Stimulated activated naive B cell treated with anti-CD40 and anti-IgM and Interleukin-4, amounts not matched to agents 10 μg/mL and 1 μg/mL and 100 μg/mL, for 72 hours (primary cell): ENCODE data around the gene PGS1.
"Not testable (repeated sequence)": the region's sequence is repeated elsewhere in the genome, so short reads cannot be mapped to it uniquely, and the experiment has no call there.

Experiments used
- ATAC-seq, 2 donors: fragments of 150-1000 bp; cut with Tn5 transposase; replicated peaks; 2 replicates each; pipeline ENCODE4 v1.10.0; 2021; ENCODE audit warnings: moderate library complexity in 1 of 2
- DNase-seq: peaks from one replicate; pipeline ENCODE4 v3.0.0; 2021
- H3K27ac Mint-ChIP-seq: one replicate; pipeline ENCODE4 v1.8.0; 2022; ENCODE audit warnings: mild to moderate bottlenecking, mixed read lengths
- H3K27me3 Mint-ChIP-seq, 2 donors: one replicate each; pipeline ENCODE4 v1.8.0; 2022; ENCODE audit warnings: mixed read lengths in 2 of 2
- H3K36me3 Mint-ChIP-seq, 2 donors: one replicate each; pipeline ENCODE4 v1.8.0; 2022; ENCODE audit warnings: mixed read lengths in 2 of 2, mild to moderate bottlenecking in 1 of 2
- H3K4me1 Mint-ChIP-seq, 2 donors: one replicate each; pipeline ENCODE4 v1.8.0; 2022; ENCODE audit warnings: mixed read lengths in 2 of 2, mild to moderate bottlenecking in 1 of 2
- H3K4me3 Mint-ChIP-seq, 2 donors: one replicate each; pipeline ENCODE4 v1.8.0; 2022; ENCODE audit warnings: mild to moderate bottlenecking in 2 of 2, mixed read lengths in 2 of 2, moderate library complexity in 1 of 2
- H3K9me3 Mint-ChIP-seq, 2 donors: one replicate each; pipeline ENCODE4 v1.8.0; 2022; ENCODE audit warnings: mixed read lengths in 2 of 2, mild to moderate bottlenecking in 1 of 2

PGS1 gene

GRCh38 chr17:78378225-78379130, at the start of gene PGS1:
Gene PGS1, plus strand, starts transcription at chr17:78378649. Its CDS starts 17 bp downstream, at chr17:78378666.
- ATAC-seq: peak; percentile 63 to 71
- Mint-ChIP-seq H3K4me1 (peaks cover 36 to 69% of the 10 kb centered on the region in 2 donors), H3K9me3 (no peaks in the 10 kb centered on the region), H3K27me3 (no peaks in the 10 kb centered on the region), H3K36me3 (peaks cover 22 to 23% of the 10 kb centered on the region in 2 donors), H3K27ac (peak within 1 kb of the TSS; percentile 96), H3K4me3 (peak within 1 kb of the TSS; percentile 95 to 99)
- peak; percentile 74 for DNase-seq

- no peaks in the 10 kb centered on the region for H3K27me3 Mint-ChIP-seq
- H3K4me1 Mint-ChIP-seq: peaks cover 20 to 47% of the 10 kb centered on the region in 2 donors
- H3K27ac Mint-ChIP-seq: peak overlapping the region; percentile 2
- H3K4me3 Mint-ChIP-seq: no peak overlapping the region
- ATAC-seq (peak in 1 of 2 donors; percentile 46), DNase-seq (no peak)
- H3K36me3 Mint-ChIP-seq: no peaks in the 10 kb centered on the region
- no peaks in the 10 kb centered on the region for H3K9me3 Mint-ChIP-seq
These were observed 49.0 kb upstream of the PGS1 start for GRCh38 chr17:78329263-78330059.

GRCh38 chr17:78330570-78331224, 47.8 kb upstream of the PGS1 start:
- Mint-ChIP-seq H3K4me3 (no peak overlapping the region), H3K9me3 (no peaks in the 10 kb centered on the region), H3K27ac (peak overlapping the region; percentile 39), H3K4me1 (peaks cover 23 to 50% of the 10 kb centered on the region in 2 donors), H3K36me3 (no peaks in the 10 kb centered on the region), H3K27me3 (no peaks in the 10 kb centered on the region)
- ATAC-seq (no peak), DNase-seq (no peak)

- H3K4me3 Mint-ChIP-seq, H3K36me3 Mint-ChIP-seq, DNase-seq, H3K27me3 Mint-ChIP-seq, ATAC-seq, H3K9me3 Mint-ChIP-seq: not testable (repeated sequence)
- H3K27ac Mint-ChIP-seq: peak overlapping the region; percentile 71
- H3K4me1 Mint-ChIP-seq: peaks cover 21 to 57% of the 10 kb centered on the region in 2 donors
These were observed 47.1 kb upstream of the PGS1 start for GRCh38 chr17:78331355-78331754.

- no peaks in the 10 kb centered on the region for H3K9me3 Mint-ChIP-seq
- H3K27ac Mint-ChIP-seq: peak overlapping the region; percentile 25
- DNase-seq (no peak), ATAC-seq (no peak)
- peaks cover 31 to 72% of the 10 kb centered on the region in 2 donors for H3K4me1 Mint-ChIP-seq
- no peak overlapping the region for H3K4me3 Mint-ChIP-seq
- H3K27me3 Mint-ChIP-seq: no peaks in the 10 kb centered on the region
- no peaks in the 10 kb centered on the region for H3K36me3 Mint-ChIP-seq
These were observed 45.5 kb upstream of the PGS1 start for GRCh38 chr17:78332991-78333390.

GRCh38 chr17:78335209-78335608, 43.2 kb upstream of the PGS1 start:
- Mint-ChIP-seq H3K4me1 (peaks cover 38 to 80% of the 10 kb centered on the region in 2 donors), H3K27ac (peak overlapping the region; percentile 56), H3K9me3 (no peaks in the 10 kb centered on the region), H3K27me3 (no peaks in the 10 kb centered on the region), H3K36me3 (no peaks in the 10 kb centered on the region), H3K4me3 (no peak overlapping the region)
- DNase-seq (no peak), ATAC-seq (no peak)

- no peaks in the 10 kb centered on the region for H3K27me3 Mint-ChIP-seq
- H3K9me3 Mint-ChIP-seq: no peaks in the 10 kb centered on the region
- H3K36me3 Mint-ChIP-seq: no peaks in the 10 kb centered on the region
- peak overlapping the region; percentile 42 to 63 for H3K4me3 Mint-ChIP-seq
- peak overlapping the region; percentile 87 for H3K27ac Mint-ChIP-seq
- peaks cover 45 to 77% of the 10 kb centered on the region in 2 donors for H3K4me1 Mint-ChIP-seq
- ATAC-seq: peak; percentile 79 to 83
- peak; percentile 81 for DNase-seq
These were observed 41.0 kb upstream of the PGS1 start for GRCh38 chr17:78337244-78338109.

GRCh38 chr17:78338486-78339259, 39.8 kb upstream of the PGS1 start:
- Mint-ChIP-seq H3K9me3 (no peaks in the 10 kb centered on the region), H3K4me1 (peaks cover 55 to 83% of the 10 kb centered on the region in 2 donors), H3K4me3 (peak overlapping the region in 1 of 2 donors; percentile 27), H3K27me3 (no peaks in the 10 kb centered on the region), H3K36me3 (no peaks in the 10 kb centered on the region), H3K27ac (peak overlapping the region; percentile 87)
- ATAC-seq: peak in 1 of 2 donors; percentile 30
- no peak for DNase-seq

GRCh38 chr17:78340183-78340955, 38.1 kb upstream of the PGS1 start:
- H3K36me3 Mint-ChIP-seq: no peaks in the 10 kb centered on the region
- H3K4me3 Mint-ChIP-seq: peak overlapping the region in 1 of 2 donors; percentile 74
- peak overlapping the region; percentile 47 for H3K27ac Mint-ChIP-seq
- H3K27me3 Mint-ChIP-seq: no peaks in the 10 kb centered on the region
- H3K4me1 Mint-ChIP-seq: peaks cover 53 to 87% of the 10 kb centered on the region in 2 donors
- H3K9me3 Mint-ChIP-seq: no peaks in the 10 kb centered on the region
- DNase-seq (no peak), ATAC-seq (no peak)

GRCh38 chr17:78341559-78342448, 36.6 kb upstream of the PGS1 start:
- Mint-ChIP-seq H3K4me1 (peaks cover 54 to 78% of the 10 kb centered on the region in 2 donors), H3K36me3 (no peaks in the 10 kb centered on the region), H3K9me3 (no peaks in the 10 kb centered on the region), H3K4me3 (peak overlapping the region; percentile 75 to 79), H3K27me3 (no peaks in the 10 kb centered on the region), H3K27ac (no peak overlapping the region)
- DNase-seq: no peak
- ATAC-seq: peak in 1 of 2 donors; percentile 3

- Mint-ChIP-seq H3K27me3 (no peaks in the 10 kb centered on the region), H3K36me3 (no peaks in the 10 kb centered on the region), H3K9me3 (no peaks in the 10 kb centered on the region), H3K27ac (peak overlapping the region; percentile 95), H3K4me3 (peak overlapping the region; percentile 60 to 75), H3K4me1 (peaks cover 51 to 78% of the 10 kb centered on the region in 2 donors)
- ATAC-seq (no peak), DNase-seq (no peak)
These were observed 35.8 kb upstream of the PGS1 start for GRCh38 chr17:78342449-78343186.
